Measurements from ENCODE around the gene METRN.

DNA sequence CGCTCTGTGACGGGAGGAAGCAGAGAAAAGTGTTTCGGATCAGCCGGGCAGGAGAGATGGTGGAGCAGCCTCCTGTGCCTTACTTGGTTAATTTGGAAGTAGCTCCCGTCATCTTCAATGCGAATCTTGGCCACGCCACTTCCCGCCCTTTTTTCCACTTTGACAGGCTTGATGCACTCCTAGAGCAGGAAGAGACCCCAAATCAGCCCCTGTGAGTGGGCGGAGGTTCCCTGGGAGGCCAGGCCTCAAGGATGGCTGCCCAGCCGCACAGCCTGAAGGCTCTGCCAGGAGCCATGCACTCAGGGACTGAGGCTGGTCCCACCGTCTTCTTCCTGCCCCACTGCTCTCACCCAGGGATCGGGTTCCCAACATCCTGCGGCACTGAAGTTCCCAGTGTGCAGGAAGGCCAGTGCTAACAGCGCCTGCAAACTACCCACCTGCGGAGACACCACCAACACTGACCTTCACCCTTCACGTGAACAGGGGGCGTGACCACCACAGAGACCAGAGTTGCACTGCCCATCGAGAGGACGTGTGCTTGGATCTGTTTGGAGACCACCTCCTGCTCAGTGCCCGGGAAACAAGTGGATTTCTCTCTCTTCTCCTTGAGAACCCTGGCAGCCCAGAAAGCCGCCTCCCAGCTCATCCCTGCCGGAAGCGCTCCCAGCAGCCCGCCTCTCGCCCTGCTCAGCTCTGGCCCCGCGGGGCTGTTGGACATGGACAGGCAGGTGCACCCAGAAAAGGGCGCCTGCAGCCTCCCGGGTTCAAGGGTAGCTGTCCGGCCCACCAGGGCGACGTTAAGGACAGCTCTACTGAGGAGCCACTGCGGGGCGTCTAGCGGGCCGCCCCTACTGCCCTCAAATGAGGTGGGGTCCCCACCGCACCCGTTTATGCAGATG is 24.9 kb downstream of the METRN start:
- TF ChIP-seq, protein P1, sequence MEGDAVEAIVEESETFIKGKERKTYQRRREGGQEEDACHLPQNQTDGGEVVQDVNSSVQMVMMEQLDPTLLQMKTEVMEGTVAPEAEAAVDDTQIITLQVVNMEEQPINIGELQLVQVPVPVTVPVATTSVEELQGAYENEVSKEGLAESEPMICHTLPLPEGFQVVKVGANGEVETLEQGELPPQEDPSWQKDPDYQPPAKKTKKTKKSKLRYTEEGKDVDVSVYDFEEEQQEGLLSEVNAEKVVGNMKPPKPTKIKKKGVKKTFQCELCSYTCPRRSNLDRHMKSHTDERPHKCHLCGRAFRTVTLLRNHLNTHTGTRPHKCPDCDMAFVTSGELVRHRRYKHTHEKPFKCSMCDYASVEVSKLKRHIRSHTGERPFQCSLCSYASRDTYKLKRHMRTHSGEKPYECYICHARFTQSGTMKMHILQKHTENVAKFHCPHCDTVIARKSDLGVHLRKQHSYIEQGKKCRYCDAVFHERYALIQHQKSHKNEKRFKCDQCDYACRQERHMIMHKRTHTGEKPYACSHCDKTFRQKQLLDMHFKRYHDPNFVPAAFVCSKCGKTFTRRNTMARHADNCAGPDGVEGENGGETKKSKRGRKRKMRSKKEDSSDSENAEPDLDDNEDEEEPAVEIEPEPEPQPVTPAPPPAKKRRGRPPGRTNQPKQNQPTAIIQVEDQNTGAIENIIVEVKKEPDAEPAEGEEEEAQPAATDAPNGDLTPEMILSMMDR (IDR thresholded peaks at IDR 0.05): no peak
- no peak for TF ChIP-seq EZH2phosphoT487 (IDR thresholded peaks at IDR 0.05; ENCODE audit: borderline replicate concordance, low read depth)
- TF ChIP-seq, protein P2, sequence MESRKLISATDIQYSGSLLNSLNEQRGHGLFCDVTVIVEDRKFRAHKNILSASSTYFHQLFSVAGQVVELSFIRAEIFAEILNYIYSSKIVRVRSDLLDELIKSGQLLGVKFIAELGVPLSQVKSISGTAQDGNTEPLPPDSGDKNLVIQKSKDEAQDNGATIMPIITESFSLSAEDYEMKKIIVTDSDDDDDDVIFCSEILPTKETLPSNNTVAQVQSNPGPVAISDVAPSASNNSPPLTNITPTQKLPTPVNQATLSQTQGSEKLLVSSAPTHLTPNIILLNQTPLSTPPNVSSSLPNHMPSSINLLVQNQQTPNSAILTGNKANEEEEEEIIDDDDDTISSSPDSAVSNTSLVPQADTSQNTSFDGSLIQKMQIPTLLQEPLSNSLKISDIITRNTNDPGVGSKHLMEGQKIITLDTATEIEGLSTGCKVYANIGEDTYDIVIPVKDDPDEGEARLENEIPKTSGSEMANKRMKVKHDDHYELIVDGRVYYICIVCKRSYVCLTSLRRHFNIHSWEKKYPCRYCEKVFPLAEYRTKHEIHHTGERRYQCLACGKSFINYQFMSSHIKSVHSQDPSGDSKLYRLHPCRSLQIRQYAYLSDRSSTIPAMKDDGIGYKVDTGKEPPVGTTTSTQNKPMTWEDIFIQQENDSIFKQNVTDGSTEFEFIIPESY (IDR thresholded peaks at IDR 0.05; ENCODE audit: borderline replicate concordance, low read depth): no peak
- TF ChIP-seq, protein P3, sequence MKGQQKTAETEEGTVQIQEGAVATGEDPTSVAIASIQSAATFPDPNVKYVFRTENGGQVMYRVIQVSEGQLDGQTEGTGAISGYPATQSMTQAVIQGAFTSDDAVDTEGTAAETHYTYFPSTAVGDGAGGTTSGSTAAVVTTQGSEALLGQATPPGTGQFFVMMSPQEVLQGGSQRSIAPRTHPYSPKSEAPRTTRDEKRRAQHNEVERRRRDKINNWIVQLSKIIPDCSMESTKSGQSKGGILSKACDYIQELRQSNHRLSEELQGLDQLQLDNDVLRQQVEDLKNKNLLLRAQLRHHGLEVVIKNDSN (IDR thresholded peaks at IDR 0.05; ENCODE audit: borderline replicate concordance, low read depth): no peak
- TF ChIP-seq NFIC (IDR thresholded peaks at IDR 0.05; ENCODE audit: borderline replicate concordance): no peak
- TF ChIP-seq POLR2AphosphoS5 (IDR thresholded peaks at IDR 0.05; ENCODE audit: low read depth, low read length): no peak
- no peak for TF ChIP-seq MXI1 (IDR thresholded peaks at IDR 0.05; ENCODE audit: low read depth, low read length)
- no peak for TF ChIP-seq EP300 (IDR thresholded peaks at IDR 0.05; ENCODE audit: borderline replicate concordance in 1 of 2, low read depth in 1 of 2, low read length in 1 of 2)
